Epithelial cell of esophagus (primary cell): ENCODE measurements around the gene OTOR.

Experiments
- DNase-seq: peaks from one replicate; pipeline ENCODE4 v3.0.0; 2010; ENCODE audit warnings: low read depth
- H3K4me3 ChIP-seq: 2 replicates; pipeline ENCODE4 v1.5.1; 2011; ENCODE audit warnings: mild to moderate bottlenecking, low read length, control low read depth
- CTCF ChIP-seq: IDR thresholded peaks from 2 replicates; pipeline ENCODE4 v1.5.1; 2011; ENCODE audit warnings: low read depth, mild to moderate bottlenecking, low read length, control low read depth, inconsistent platforms; ENCODE audit not compliant: insufficient read depth; ENCODE audit errors: missing control alignments

The OTOR gene

GRCh38 chr20:16710781-16711180 lies 37.4 kb upstream of the OTOR start:
- DNase-seq, result no peak
- TF ChIP-seq CTCF, result no peak

GRCh38 chr20:16711661-16712258 lies 36.4 kb upstream of the OTOR start:
- DNase-seq, result peak; percentile 4
- no peak for TF ChIP-seq CTCF
- no peak overlapping the region for H3K4me3 ChIP-seq

More at GRCh38 chr20:16710781-16711180, 37.4 kb upstream of the OTOR start:
- H3K4me3 ChIP-seq, result no peak overlapping the region

- TF ChIP-seq CTCF, result no peak
- H3K4me3 ChIP-seq, result no peak overlapping the region
- DNase-seq, result no peak
Measured at GRCh38 chr20:16712511-16712947, 35.6 kb upstream of the OTOR start.

- no peak overlapping the region for H3K4me3 ChIP-seq
- TF ChIP-seq CTCF, result no peak
- DNase-seq, result no peak
Measured at GRCh38 chr20:16713066-16713465, 35.1 kb upstream of the OTOR start.

GRCh38 chr20:16714242-16714641 lies 33.9 kb upstream of the OTOR start:
- no peak for TF ChIP-seq CTCF
- no peak overlapping the region for H3K4me3 ChIP-seq
- DNase-seq, result no peak

GRCh38 chr20:16714751-16715150 lies 33.4 kb upstream of the OTOR start:
- no peak for TF ChIP-seq CTCF
- no peak for DNase-seq
- H3K4me3 ChIP-seq, result no peak overlapping the region

GRCh38 chr20:16719421-16719820 lies 28.7 kb upstream of the OTOR start:
- no peak for DNase-seq
- no peak for TF ChIP-seq CTCF
- H3K4me3 ChIP-seq, result no peak overlapping the region
